K562 (cell line): ENCODE results near the gene TSGA10IP. TPM values are rescaled to one million over a fixed set of nuclear protein-coding genes. Genes with fewer than 3 reads are reported as not detected.

Experiments used
- ETS2 ChIP-seq: IDR thresholded peaks from 2 replicates; pipeline ENCODE4 v1.6.1; 2016; ENCODE audit warnings: borderline replicate concordance, missing genetic modification characterization, mild to moderate bottlenecking, moderate library complexity, missing compliant biosample characterization; ENCODE audit not compliant: poor library complexity, severe bottlenecking
- ILK ChIP-seq: fragments of 450-650 bp; IDR thresholded peaks from 2 replicates; pipeline ENCODE4 v1.6.1; 2016; ENCODE audit warnings: missing genetic modification characterization, low read depth, mild to moderate bottlenecking, missing compliant biosample characterization, moderate library complexity, borderline replicate concordance
- MYBL2 ChIP-seq, 2 experiments: fragments of 450-650 bp in 1 of 2; sonication (generic) in 1 of 2; formaldehyde crosslinking in 1 of 2; IDR thresholded peaks; 2 replicates each; pipeline versions ENCODE4 v1.6.1 to v1.8.1; 2017 to 2022; ENCODE audit warnings: borderline replicate concordance in 1 of 2, inconsistent platforms in 1 of 2, low read depth in 1 of 2, mild to moderate bottlenecking in 1 of 2, missing genetic modification reagents in 1 of 2, moderate library complexity in 1 of 2
- SP1 ChIP-seq: sonication (generic); formaldehyde crosslinking; IDR thresholded peaks from 2 replicates; pipeline ENCODE4 v1.8.1; 2022; ENCODE audit warnings: mild to moderate bottlenecking, missing genetic modification reagents
- TRIM28 ChIP-seq: fragments of 450-650 bp; IDR thresholded peaks from 2 replicates; pipeline ENCODE4 v1.6.1; 2017
- ZBTB5 ChIP-seq: fragments of 450-650 bp; IDR thresholded peaks from 2 replicates; pipeline ENCODE4 v1.6.1; 2017; ENCODE audit warnings: antibody characterized with exemption
- ZNF253 ChIP-seq: fragments of 250-450 bp; sonication (Bioruptor Pico); conservative IDR thresholded peaks from 2 replicates; pipeline ENCODE4 v1.6.1; 2021; ENCODE audit warnings: mild to moderate bottlenecking
- ZNF583 ChIP-seq: fragments of 250-450 bp; sonication (Bioruptor Pico); IDR thresholded peaks from 2 replicates; pipeline ENCODE4 v1.4.0; 2020
- ZNF766 ChIP-seq: fragments of 200-800 bp; sonication (Bioruptor generic); conservative IDR thresholded peaks from 2 replicates; pipeline ENCODE4 v1.6.1; 2016; ENCODE audit warnings: missing genetic modification characterization, missing compliant biosample characterization
- ZNF77 ChIP-seq: fragments of 250-450 bp; sonication (Bioruptor Pico); IDR thresholded peaks from 2 replicates; pipeline ENCODE4 v1.5.0; 2020
- ZNF79 ChIP-seq: fragments of 250-450 bp; sonication (Bioruptor Pico); IDR thresholded peaks from 2 replicates; pipeline ENCODE4 v1.4.0; 2020; ENCODE audit warnings: low read depth, mild to moderate bottlenecking, moderate library complexity
- polyA plus RNA-seq, 8 experiments: library from polyadenylated mRNA; depleted of rRNA in 4 of 8; stranded (reverse) in 5 of 8; unstranded in 3 of 8; fragments of >200 nt; fragmentation: Nextera tagmentation in 2 of 8; fragmentation: Illumina TruSeq in 1 of 8; extraction: Ambion mirVana in 2 of 8; extraction: Trizol in 1 of 8; gene quantifications; 2 replicates each; pipeline versions ENCODE4 v1.2.1 to v1.2.3, GENCODE V29; 2011 to 2014; ENCODE audit warnings: inconsistent platforms in 1 of 8, missing spikeins in 1 of 8
- total RNA-seq, 7 experiments: library from RNA; depleted of rRNA in 6 of 7; stranded (reverse); fragments of >200 nt in 6 of 7; fragmentation: Illumina TruSeq in 2 of 7; extraction: Trizol in 2 of 7; gene quantifications; 2 replicates each; pipeline versions ENCODE4 v1.2.1 to v1.2.3, GENCODE V29; 2011 to 2021; ENCODE audit warnings: low replicate concordance in 1 of 7
- TF ChIP-seq, protein P1 (sequence below): IDR thresholded peaks from 3 replicates; pipeline ENCODE4 v1.6.1; 2011; ENCODE audit warnings: borderline replicate concordance, mild to moderate bottlenecking, moderate library complexity; ENCODE audit not compliant: insufficient read length; ENCODE audit errors: extremely low read depth
- TF ChIP-seq, protein P2 (sequence below): fragments of 250-450 bp; sonication (Bioruptor Pico); IDR thresholded peaks from 2 replicates; pipeline ENCODE4 v1.8.0; 2022; ENCODE audit warnings: inconsistent platforms
- TF ChIP-seq, protein P3 (sequence below): sonication (generic); formaldehyde crosslinking; IDR thresholded peaks from 2 replicates; pipeline ENCODE4 v1.8.0; 2022; ENCODE audit warnings: mild to moderate bottlenecking, missing genetic modification reagents
- TF ChIP-seq, protein P4 (sequence below), 2 experiments: IDR thresholded peaks; 2 replicates each; pipeline ENCODE4 v1.6.1; 2011; ENCODE audit warnings: borderline replicate concordance in 1 of 2, control low read depth in 1 of 2, low read depth in 1 of 2, low read length in 1 of 2, mild to moderate bottlenecking in 1 of 2, mixed read lengths in 1 of 2, moderate library complexity in 1 of 2; ENCODE audit not compliant: insufficient read depth in 1 of 2, insufficient read length in 1 of 2, poor library complexity in 1 of 2, severe bottlenecking in 1 of 2; ENCODE audit errors: extremely low read depth in 1 of 2

TSGA10IP gene
- total and polyA plus RNA-seq, 9 of the 15 experiments (the other 6 are each of a cell fraction or from before 2014, with no cell fraction given): not detected

GRCh38 chr11:65961267-65962140 is 16.2 kb downstream of the TSGA10IP start, which contains the start of gene SART1 (continued):
- TF ChIP-seq, protein P1, sequence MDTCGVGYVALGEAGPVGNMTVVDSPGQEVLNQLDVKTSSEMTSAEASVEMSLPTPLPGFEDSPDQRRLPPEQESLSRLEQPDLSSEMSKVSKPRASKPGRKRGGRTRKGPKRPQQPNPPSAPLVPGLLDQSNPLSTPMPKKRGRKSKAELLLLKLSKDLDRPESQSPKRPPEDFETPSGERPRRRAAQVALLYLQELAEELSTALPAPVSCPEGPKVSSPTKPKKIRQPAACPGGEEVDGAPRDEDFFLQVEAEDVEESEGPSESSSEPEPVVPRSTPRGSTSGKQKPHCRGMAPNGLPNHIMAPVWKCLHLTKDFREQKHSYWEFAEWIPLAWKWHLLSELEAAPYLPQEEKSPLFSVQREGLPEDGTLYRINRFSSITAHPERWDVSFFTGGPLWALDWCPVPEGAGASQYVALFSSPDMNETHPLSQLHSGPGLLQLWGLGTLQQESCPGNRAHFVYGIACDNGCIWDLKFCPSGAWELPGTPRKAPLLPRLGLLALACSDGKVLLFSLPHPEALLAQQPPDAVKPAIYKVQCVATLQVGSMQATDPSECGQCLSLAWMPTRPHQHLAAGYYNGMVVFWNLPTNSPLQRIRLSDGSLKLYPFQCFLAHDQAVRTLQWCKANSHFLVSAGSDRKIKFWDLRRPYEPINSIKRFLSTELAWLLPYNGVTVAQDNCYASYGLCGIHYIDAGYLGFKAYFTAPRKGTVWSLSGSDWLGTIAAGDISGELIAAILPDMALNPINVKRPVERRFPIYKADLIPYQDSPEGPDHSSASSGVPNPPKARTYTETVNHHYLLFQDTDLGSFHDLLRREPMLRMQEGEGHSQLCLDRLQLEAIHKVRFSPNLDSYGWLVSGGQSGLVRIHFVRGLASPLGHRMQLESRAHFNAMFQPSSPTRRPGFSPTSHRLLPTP: no peak
- TF ChIP-seq ZNF253 (CRISPR knock-in tag) (no peak), ZNF77 (no peak), TRIM28 (no peak), ILK (tag) (no peak), MYBL2 (IDR thresholded peaks at IDR 0.05; ENCODE audit: low read depth) (no peak), MYBL2 (CRISPR knock-in tag; IDR thresholded peaks at IDR 0.05; ENCODE audit: borderline replicate concordance) (no peak), ZBTB5 (no peak), ZNF79 (CRISPR knock-in tag) (no peak), ZNF766 (CRISPR knock-in tag) (no peak; the same call in 1 of the 2 replicates), ZNF583 (CRISPR knock-in tag) (peak; percentile 35; the same call in 1 of the 2 replicates), ETS2 (tag) (no peak), SP1 (peak; percentile 76)
- TF ChIP-seq, protein P2, sequence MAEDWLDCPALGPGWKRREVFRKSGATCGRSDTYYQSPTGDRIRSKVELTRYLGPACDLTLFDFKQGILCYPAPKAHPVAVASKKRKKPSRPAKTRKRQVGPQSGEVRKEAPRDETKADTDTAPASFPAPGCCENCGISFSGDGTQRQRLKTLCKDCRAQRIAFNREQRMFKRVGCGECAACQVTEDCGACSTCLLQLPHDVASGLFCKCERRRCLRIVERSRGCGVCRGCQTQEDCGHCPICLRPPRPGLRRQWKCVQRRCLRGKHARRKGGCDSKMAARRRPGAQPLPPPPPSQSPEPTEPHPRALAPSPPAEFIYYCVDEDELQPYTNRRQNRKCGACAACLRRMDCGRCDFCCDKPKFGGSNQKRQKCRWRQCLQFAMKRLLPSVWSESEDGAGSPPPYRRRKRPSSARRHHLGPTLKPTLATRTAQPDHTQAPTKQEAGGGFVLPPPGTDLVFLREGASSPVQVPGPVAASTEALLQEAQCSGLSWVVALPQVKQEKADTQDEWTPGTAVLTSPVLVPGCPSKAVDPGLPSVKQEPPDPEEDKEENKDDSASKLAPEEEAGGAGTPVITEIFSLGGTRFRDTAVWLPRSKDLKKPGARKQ: no peak
- TF ChIP-seq, protein P3, sequence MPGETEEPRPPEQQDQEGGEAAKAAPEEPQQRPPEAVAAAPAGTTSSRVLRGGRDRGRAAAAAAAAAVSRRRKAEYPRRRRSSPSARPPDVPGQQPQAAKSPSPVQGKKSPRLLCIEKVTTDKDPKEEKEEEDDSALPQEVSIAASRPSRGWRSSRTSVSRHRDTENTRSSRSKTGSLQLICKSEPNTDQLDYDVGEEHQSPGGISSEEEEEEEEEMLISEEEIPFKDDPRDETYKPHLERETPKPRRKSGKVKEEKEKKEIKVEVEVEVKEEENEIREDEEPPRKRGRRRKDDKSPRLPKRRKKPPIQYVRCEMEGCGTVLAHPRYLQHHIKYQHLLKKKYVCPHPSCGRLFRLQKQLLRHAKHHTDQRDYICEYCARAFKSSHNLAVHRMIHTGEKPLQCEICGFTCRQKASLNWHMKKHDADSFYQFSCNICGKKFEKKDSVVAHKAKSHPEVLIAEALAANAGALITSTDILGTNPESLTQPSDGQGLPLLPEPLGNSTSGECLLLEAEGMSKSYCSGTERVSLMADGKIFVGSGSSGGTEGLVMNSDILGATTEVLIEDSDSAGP (CRISPR knock-in tag): no peak
- TF ChIP-seq, protein P4, sequence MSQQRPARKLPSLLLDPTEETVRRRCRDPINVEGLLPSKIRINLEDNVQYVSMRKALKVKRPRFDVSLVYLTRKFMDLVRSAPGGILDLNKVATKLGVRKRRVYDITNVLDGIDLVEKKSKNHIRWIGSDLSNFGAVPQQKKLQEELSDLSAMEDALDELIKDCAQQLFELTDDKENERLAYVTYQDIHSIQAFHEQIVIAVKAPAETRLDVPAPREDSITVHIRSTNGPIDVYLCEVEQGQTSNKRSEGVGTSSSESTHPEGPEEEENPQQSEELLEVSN (IDR thresholded peaks at IDR 0.05; ENCODE audit: borderline replicate concordance in 1 of 2, extremely low read depth in 1 of 2, insufficient read depth in 1 of 2, insufficient read length in 1 of 2, low read depth in 1 of 2, low read length in 1 of 2, poor library complexity in 1 of 2, severe bottlenecking in 1 of 2): peak; percentile 44 to 81
